GM18526 (cell line): Measurements from ENCODE around the gene C1QL2.

Experiments
- POLR2A ChIP-seq: IDR thresholded peaks from 3 replicates; pipeline ENCODE4 v1.6.1; 2011; ENCODE audit not compliant: insufficient read length; ENCODE audit errors: extremely low read depth

Gene C1QL2

DNA sequence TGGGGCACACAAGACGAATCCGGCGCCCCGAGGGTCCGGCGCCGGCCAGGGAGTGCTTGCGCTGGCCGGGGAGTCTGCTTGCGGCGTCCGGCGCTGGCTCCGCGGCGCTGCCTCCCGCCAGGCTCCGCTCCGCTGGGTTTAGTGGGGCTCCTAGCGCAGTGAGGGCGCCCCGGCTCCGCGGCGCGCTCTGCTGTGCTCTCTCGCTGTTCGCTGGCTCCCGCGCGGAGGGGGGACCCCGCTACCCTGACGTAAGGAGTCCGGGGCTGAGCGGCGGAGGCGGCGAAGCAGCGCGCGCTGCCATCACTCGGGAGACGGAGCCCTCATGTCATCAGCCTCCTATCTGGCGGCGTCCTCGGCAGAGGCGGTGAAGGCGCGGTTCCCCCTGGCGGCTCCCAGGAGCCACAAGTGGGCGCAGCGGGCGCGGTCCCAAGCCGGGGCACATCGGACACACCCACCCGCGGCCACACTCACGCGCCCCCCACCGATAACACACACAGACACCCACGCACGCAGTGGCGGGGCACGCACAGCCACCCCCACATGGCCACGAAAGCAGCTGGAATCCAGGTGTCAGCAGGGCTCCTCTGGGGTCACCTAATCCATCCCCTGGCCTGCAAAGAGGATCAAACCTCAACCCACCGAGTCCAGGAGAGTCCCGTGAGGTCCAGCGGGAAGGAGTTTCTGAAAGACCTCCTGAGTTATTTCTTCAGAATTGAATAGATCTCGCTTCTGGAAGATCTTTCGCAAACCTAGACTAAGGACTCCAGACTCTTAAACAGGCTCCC is at the start of gene C1QL2:
C1QL2 (minus strand) TSS at position 189 of the 785 bp plus-strand sequence. CDS start 482 bp downstream, outside the sequence.
- no peak for TF ChIP-seq POLR2A

DNA sequence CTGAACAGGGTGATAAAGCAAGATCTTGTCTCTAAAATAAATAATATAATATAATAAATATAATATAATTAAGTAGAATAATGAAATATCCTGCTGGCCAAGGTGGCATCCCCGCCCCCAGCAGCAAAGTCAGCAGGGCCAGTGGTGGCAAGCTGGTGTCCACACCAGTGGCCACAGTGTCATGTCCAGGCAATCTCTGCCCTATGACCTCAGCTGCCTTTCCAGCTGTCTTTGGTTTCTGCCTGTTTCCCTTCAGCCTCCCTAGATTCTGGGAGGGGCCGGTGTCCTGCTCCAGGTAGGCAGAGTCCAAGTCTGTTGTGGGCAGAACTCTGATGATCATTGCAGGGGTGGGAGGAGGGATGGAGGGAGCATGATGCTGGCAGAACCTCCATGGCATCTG is 48.9 kb upstream of the C1QL2 start:
- no peak for TF ChIP-seq POLR2A

DNA sequence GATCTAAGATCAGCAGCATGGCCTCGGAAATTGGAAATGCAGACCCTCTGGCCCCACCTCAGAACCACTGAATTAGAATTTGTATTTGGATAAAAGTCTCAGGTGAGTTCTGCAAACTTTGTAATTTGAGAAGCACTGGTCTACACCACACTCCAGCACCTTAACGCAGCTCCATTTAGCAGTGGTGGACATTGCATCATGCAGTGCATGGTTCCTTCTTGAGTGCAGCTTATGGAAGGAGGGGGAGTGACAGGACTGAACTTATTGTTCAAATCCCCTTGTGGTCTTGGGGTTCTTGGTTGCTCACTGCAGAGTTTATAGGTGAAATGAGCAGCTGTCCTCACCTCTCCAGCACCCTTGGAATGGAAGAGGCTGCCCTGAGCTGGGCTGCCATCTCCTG is 47.6 kb upstream of the C1QL2 start:
- no peak for TF ChIP-seq POLR2A

DNA sequence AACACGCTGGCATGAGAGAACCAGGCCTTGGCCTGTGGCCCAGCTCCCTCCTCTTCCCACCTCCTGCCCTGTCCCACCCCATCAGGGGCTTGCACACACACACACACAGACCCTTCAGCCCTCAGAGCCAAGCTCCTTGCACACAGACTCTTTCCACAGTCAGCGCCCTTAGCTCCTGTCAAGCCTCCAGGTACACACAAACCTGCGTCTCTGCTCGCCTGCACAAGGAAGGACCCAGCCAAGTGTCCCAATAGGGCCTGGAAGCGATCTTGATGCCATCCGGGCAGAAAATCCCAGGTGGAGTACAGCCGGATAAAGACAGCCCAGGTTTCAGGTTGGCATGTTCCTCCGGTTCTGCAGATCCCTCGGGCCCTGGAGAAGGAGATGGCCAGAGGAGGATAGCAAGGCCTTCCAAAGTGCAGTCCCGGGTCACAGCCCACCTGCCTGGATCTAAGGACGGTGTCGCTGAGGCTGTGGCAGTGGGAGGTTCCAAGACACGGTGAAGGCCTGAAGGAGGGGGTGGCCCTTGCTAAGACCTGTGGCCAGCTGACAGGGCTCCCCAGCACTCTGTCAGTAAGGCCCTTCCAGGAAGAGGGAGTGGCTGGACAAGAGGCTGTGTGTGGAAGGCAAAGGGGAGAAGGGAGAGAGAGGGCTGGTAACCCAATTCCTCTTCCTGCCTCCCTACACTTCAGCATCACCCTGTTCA is 46.6 kb upstream of the C1QL2 start:
- no peak for TF ChIP-seq POLR2A

DNA sequence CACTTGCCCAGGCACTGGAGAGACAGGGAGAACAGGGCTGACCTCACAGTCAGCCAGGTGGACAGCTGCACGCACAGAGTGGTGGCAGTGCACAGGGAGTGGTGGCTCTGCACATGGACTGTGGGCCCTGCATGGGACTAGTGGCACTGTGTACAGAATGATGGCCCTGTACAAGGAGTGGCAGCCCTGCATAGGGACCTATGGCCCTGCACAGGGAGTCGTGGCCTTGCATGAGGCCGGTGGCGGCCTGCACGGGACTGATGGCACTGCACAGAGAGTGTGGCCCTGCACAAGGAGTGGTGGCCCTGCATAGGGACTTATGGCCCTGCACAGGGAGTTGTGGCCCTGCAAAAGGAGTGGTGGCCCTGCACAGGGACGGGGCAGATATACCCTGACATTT is 46.0 kb upstream of the C1QL2 start:
- TF ChIP-seq POLR2A, result no peak

DNA sequence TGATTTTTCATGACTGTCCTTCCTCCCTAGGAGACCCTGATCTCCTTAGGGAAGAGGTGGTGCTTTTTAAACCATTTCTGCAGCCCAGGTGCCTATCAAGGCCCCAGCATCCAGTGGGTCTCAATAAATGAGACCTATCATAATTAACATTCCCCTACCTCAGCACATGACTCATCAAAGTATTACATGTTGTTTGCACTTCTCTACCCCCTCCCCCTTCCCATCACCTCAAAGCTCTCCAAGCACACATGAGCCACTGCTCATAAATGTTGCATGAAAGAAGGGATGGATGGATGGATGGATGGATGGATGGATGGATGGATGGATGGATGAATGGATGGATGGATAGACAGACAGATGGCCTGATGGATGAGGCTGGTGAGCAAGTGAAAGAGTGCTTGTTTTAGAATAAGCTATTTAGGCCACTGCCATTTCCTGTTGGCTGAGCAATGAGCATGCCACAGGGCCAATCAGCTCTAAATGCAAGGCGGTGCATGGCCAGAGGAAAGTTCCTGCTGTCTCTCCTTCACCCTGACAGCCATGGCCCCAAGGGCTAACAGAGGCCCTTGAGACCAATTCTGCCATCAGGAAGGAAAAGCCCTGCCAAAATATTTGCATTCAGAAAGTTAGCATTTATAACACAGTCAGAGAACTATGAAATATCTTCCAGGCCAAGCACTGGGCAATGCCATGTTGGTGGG is 44.2 kb upstream of the C1QL2 start:
- no peak for TF ChIP-seq POLR2A

DNA sequence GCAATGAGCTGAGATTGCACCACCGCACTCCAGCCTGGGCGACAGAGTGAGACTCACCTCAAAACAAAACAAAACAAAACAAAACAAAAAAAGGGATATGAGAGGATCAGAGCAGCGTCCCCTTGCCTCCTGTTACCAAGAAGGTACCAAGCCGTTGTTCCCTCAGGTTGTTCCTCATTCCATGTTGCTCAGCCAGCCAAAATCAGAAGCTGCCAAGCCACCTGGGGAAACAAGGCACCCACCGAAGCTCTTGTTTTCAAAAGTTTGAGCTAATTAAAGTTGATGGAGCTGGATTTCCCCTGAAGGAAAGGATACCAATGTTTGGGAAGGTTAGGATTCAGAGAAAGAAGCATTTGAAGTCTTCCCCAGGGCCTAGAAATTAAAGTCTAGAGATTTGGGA is 43.3 kb upstream of the C1QL2 start:
- TF ChIP-seq POLR2A, result no peak

DNA sequence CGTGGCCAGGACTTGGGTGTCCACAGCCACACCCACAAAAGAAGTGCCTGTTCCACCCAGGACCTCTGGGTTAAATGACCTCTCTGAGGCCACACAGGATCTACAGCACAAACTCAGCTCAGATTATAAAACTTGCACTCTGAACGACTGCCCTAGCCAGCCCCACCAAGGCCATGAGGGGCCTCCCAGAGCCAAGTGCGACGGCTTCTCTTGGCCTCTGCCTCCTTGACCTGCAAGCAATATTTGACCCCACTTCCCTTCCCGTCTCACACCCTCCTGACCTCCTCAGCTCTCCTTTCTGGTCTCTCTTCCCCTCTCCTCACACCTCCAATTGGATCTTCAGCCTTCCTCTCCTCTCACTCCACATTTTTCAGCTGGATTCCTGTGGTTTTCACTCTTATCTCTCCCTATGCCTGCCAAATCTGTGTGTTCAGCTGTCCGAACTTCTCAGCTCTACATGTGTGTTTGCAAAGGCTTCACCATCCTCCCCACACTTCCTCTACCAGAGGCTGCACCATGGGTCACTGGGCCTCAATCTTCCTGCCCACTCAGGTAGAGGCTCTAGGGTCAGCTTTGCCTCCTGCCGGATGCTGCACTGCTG is 39.8 kb upstream of the C1QL2 start:
- no peak for TF ChIP-seq POLR2A

DNA sequence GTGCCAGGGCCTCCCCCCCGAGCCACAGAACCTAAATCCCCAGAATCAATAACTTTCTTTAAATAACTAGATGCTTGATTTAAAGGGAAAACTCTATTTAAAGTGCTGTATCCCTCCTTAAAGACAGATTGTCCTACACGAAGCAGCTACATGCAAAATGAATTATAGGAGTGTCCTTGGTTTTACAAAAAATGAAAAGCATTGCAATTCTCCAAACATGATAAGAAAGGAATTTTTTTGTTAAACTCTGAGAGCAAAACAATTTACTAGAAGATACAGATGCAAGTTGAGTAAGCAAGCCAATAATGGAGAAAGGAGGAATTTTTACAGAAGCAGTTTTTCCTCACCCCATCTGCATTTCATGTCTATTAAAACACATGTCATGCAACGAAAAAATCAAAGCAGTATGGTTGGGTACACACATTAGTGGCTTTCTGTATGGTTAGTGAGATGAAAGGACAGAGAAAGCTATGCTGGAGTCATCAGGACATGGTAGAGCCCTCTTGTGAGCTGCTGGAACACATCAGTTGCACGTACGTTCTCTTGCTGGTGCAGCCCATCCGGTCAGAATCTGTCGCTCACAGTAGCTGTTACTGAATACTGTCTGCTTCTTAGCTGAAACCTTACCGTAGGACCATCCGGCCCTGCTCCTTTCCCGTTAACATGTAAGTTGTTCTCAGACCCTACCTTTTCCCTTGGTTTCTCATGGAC is 39.1 kb upstream of the C1QL2 start:
- TF ChIP-seq POLR2A, result no peak

DNA sequence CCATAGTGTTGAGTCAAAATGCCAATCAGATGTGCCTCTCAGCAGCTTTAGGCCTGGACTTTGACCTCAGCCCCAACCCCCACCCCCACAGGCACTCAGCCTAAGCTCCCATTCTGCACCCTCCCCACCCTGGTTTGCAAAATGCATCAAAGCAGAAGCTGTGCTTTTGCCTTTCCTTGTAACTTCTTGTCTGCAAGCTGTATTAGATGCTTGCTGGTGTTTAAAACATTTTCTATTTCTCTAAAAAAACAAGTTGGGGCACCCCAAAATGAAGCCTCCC is 38.5 kb upstream of the C1QL2 start:
- no peak for TF ChIP-seq POLR2A

DNA sequence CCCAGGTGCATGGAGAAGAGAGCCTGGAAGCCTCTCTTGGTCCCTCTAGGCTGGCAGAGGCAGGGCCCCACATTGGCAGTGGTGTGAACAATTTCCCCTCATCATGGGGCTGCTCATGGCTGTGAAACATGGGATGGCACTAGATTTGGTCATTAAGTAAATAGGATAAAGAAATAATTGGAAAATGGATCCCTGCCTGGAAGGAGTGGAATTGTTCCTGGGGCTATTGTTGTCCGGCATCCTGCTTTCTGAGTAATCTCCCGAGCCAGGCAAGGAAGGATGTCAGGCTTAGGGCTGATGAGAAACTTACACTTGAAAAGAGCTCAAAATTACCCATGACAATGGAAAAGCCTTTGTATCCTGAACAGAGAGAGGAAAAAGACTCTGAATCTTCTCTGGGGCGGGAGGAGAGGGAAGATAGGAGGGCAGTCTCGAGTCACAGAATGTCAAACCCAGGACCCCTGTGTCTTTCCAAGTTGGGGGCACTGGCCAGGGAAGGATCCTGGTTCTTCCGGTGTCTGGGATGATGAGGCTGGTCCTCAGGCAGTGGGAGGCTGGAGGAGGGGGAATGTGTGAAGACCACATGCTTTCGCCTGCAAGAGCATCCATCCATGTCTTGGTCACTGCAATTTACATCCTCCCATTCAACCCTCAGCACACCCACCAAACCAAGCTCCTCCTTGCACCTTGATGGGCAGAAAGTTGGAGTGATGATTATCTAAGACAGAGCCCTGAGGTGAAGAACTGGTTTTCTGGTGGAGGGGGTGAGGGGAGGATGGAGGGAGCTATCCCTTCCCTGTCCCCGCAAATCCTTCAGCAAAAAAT is 38.0 kb upstream of the C1QL2 start:
- TF ChIP-seq POLR2A, result no peak

DNA sequence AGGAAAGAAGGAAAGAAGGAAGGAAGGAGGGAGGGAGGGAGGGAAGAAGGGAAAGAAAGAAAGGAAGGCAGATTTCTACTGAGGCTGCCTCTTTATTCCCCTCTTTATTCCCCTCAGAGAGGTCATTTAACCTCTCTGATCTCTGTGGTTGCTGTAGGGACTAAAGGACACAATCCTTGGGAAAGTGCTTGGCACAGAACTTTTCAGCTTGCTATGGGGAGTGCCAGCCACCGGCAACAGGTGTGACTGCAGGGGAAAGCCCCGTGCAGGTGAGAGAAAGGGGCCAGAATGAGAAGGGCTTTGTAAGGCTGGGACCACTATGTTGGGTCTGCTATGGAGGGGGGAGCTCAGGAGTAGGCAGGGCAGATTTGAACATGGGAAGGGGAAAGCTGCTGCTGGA is 37.3 kb upstream of the C1QL2 start:
- TF ChIP-seq POLR2A, result no peak

DNA sequence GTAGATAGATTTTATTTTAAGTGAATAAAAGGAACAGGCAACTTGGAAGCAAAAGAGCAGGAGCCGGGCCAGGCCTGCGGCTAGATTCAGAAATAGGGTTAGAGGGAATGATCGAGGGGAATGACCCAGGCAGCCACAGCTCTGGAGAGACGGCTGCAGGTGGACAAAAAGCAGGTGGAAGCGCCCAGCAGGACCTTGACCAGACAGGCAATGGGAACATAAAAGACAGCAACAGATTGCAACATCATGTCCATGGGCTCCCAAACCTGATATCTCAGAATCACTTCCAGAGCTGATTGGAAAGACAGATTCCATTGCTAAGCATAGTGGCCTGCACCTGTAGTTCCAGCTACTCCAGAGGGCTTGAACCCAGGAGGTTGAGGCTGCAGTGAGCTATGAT is 36.5 kb upstream of the C1QL2 start:
- no peak for TF ChIP-seq POLR2A

DNA sequence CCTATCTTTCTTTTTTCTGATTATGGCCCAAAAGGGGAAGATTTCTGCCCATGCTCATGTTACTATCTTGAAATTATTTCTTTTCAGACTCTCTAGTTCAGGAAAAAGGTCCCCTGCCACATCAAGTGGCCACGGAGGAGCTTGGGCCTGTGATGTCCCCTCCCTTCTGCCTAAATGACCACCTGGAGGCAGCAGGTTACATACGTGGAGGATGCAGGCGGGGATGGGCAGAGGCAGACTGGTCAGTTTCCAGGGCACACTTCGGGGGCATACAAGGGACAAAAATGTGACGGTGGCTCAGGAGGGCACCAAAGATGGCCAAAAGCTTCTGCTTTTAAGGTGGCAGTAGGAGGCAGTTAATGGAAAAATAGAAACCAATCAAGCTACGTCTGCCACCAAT is 34.3 kb upstream of the C1QL2 start:
- TF ChIP-seq POLR2A, result no peak
